LNCaP clone FGC (cell line): Measurements from ENCODE around the gene TMEM59L.

ENCODE experiments used
- DNase-seq: peaks from one replicate; pipeline ENCODE4 v3.0.0-alpha.2; 2011; ENCODE audit warnings: low read depth
- H3K4me3 ChIP-seq: 2 replicates; pipeline ENCODE4 v1.5.1; 2011; ENCODE audit warnings: mild to moderate bottlenecking, low read depth, low read length, control low read depth
- TF ChIP-seq, protein P1 (sequence below): IDR thresholded peaks from 2 replicates; pipeline ENCODE4 v1.5.1; 2012; ENCODE audit warnings: mild to moderate bottlenecking; ENCODE audit not compliant: control insufficient read depth, insufficient read depth; ENCODE audit errors: extremely low read depth

The TMEM59L gene

DNA sequence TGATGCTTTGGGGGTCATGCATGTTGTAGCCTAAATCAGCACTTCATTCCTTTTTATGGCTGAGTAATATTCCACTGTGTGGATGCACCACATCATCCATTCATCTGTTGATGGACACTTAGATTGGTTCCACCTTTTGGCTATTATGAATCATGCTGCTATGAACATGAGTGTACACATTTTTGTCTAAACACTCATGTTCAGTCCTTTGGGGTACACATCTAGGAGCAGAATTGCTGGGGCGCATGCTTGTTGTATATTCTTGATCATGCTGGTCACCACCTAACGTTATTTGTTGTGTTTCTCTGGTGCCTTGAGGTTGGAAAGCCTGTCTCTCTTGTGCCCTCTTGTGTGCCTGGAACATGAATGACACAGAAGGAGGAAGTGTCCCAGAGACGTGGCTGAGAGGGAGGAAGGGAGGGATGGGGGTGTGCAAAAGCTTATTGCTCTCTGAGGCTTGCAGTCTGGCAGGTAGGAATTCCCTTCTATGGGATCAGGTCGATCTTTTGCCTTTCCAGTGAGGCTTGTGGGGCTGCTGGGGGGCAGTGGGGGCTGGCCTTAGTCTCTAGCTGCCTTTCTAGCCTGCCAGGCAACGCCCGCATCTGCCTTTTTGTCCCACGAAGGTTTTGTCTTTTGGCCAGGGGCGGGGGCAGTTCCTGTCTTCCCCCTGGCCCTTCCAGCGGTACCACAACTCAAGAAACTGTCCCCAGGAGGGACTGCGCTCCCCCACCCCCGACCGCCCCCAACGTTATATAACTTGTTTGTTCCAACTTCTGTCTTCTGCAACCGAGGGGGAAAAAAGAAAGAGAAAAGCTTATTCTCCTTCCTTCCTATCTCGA lies 31.7 kb downstream of the TMEM59L start:
- H3K4me3 ChIP-seq, result no peak overlapping the region
- TF ChIP-seq, protein P1, sequence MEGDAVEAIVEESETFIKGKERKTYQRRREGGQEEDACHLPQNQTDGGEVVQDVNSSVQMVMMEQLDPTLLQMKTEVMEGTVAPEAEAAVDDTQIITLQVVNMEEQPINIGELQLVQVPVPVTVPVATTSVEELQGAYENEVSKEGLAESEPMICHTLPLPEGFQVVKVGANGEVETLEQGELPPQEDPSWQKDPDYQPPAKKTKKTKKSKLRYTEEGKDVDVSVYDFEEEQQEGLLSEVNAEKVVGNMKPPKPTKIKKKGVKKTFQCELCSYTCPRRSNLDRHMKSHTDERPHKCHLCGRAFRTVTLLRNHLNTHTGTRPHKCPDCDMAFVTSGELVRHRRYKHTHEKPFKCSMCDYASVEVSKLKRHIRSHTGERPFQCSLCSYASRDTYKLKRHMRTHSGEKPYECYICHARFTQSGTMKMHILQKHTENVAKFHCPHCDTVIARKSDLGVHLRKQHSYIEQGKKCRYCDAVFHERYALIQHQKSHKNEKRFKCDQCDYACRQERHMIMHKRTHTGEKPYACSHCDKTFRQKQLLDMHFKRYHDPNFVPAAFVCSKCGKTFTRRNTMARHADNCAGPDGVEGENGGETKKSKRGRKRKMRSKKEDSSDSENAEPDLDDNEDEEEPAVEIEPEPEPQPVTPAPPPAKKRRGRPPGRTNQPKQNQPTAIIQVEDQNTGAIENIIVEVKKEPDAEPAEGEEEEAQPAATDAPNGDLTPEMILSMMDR, result no peak
- no peak for DNase-seq

DNA sequence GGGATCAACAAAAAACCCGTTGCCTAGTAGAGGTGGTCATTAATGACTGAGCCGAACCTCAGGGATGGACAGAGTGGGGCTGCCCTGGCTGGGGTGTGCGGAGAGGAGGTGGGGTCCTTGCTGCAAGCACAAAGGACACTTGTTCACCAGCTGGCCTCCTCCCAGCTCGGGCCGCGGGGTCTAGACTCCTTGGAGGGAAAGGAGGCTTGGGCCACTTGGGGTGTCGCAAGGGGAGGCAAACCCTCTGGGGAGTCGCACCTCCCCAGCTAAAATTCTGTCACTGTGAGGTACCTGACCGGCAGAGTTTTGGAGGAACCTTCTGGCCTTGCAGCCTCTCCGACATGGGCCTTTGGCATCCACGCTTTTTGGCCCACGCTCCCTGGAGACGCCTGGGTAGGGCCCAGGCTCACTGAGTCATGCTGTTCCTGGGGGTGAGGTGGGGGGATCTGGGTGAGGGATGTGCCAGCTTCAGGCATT lies 32.4 kb downstream of the TMEM59L start:
- DNase-seq, result no peak
- TF ChIP-seq, protein P1, result no peak
- H3K4me3 ChIP-seq, result no peak overlapping the region

DNA sequence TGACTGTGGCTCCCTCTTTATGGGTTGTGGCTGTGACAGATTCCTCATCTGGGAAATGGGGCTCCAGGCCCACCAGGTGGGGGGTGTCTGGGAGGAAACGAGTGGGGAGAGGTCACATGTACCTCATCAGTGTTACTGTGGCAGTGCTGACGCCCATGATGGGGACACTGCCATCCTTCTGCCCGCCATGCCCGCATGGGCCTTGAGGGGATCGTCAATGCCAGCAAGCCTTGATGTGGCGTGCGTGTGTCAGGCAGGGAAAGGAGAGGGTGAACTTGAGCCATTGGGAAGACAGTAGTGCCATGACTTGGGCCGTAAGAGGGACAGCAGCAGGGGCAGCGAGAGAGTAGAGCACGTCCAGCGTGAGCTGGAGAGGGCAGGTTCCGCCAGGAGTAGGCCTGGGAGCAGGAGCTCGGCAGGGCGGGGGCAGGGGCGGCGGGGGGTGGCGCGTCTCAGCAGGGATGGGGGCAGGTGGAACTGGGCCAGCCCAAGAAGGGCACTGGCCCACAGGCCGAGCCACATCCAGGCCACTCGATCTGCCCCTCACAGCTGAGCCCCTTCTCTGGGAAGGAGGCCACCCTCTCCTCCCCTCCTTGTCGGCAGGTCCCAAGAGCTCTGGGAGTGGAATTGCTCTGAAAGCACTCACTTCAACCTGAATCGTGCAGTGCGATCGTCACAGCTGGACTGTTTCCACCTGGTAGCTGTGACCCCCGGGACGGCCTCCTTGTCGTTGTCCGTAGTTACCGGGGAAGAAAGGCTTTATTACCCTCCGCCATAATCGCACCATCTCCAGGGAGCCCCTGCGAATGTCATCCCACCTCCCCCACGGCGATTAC lies 34.1 kb downstream of the TMEM59L start:
- no peak for DNase-seq
- no peak overlapping the region for H3K4me3 ChIP-seq
- TF ChIP-seq, protein P1, result no peak

DNA sequence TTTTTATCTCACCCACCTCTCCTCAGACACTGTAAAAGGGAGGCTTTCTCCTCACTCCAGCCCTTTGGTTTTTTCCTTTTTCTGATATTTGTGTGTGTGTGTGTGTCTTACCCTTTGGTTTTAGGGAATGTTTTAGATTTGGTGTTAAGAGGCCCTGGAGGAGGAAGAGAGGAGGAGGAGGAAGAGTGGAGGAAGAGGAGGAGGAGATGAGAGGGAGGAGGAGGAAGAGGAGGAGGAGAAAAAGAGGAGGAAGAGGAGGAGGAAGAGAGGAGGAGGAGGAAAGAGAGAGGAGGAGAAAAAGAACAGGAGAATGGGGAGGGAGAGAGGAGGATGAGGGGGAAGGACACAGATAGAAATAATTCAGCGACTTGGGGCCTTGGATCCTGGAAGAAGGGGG lies 34.7 kb downstream of the TMEM59L start:
- TF ChIP-seq, protein P1, result no peak
- no peak for DNase-seq
- no peak overlapping the region for H3K4me3 ChIP-seq

DNA sequence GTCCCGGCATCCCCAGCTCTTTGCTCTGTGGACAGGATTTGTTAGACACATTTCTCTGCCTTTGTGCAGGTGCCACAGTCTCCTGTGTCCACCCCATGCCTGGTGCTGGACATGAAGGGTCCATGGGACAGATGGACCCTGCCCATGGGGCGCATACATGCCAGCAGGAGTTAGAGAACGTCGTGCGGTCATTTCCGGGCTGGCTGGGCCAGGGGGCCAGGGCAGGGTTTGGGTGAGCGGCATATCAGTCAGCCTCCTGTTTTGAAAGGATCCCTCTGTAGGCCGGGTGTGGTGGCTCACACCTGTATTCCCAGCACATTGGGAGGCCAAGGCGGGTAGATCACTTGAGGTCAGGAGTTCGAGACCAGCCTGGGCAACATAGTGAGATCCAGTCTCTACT lies 35.1 kb downstream of the TMEM59L start:
- TF ChIP-seq, protein P1, result no peak
- H3K4me3 ChIP-seq, result no peak overlapping the region
- DNase-seq, result no peak

DNA sequence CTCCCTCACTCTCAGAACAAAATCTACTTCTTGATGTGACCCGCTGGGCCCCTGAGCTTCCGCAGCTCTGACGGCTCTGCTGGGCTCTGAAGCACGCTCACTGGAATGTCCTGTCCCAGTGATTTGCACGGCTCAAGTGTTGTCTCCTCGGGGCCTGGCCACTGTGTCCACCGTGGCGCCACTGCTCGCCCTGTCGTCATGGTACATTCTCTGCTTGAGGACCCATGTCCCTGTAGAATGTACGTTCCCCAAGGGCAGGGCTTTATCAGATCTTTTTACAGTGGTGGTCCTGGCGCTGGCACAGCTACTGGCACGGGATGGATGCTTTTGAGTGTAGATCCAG lies 36.3 kb downstream of the TMEM59L start:
- no peak for DNase-seq
- H3K4me3 ChIP-seq, result no peak overlapping the region
- TF ChIP-seq, protein P1, result no peak
